Panc1 (cell line): ENCODE results near the gene UNKL. TPM values are rescaled to one million over a fixed set of nuclear protein-coding genes. Genes with fewer than 3 reads are reported as not detected.

Experiments used
- ATAC-seq: fragments of 200-7000 bp; cut with Tn5 transposase; 2 replicates; pipeline ENCODE4 v1.9.1; 2020; ENCODE audit warnings: mild to moderate bottlenecking, moderate library complexity
- BruUV-seq: library from RNA; stranded (reverse); fragments of 400-500 nt; replicated peaks from 2 replicates; lab custom pipeline; 2021; lab: Mats Ljungman, UMichigan
- CTCF ChIA-PET: fragments of 300-600 bp; sonication (Branson Sonifier 250); formaldehyde crosslinking; loops from one replicate; lab custom pipeline; 2022; ENCODE audit warnings: antibody characterized with exemption; lab: Charles Lee
- POLR2A ChIA-PET: fragments of 300-600 bp; sonication (Branson Sonifier 250); formaldehyde crosslinking; loops from one replicate; lab custom pipeline; 2022; ENCODE audit warnings: antibody characterized with exemption; lab: Charles Lee
- DNase-seq: peaks from one replicate; pipeline ENCODE4 v3.0.0-alpha.2; 2010; ENCODE audit warnings: low read depth, low spot score
- H3K27ac ChIP-seq: 2 replicates; pipeline ENCODE4 v1.5.1; 2011; ENCODE audit warnings: mild to moderate bottlenecking, low read length, inconsistent platforms
- H3K27me3 ChIP-seq: fragments of 200-500 bp; sonication (Bioruptor generic); 2 replicates; pipeline ENCODE4 v1.6.0; 2014; ENCODE audit warnings: low read length, inconsistent platforms; ENCODE audit not compliant: control insufficient read depth, insufficient read depth
- H3K36me3 ChIP-seq: fragments of 200-500 bp; sonication (Bioruptor generic); 2 replicates; pipeline ENCODE4 v1.5.1; 2014; ENCODE audit warnings: inconsistent platforms, mild to moderate bottlenecking, low read length, moderate library complexity; ENCODE audit not compliant: control insufficient read depth, insufficient read depth
- H3K4me1 ChIP-seq: 2 replicates; pipeline ENCODE4 v1.5.1; 2011; ENCODE audit warnings: inconsistent platforms, mild to moderate bottlenecking, low read length, moderate library complexity; ENCODE audit not compliant: control insufficient read depth, insufficient read depth
- H3K4me3 ChIP-seq, 2 experiments: 2 replicates each; pipeline ENCODE4 v1.5.1; 2011 to 2012; ENCODE audit warnings: low read depth in 2 of 2, low read length in 2 of 2, mild to moderate bottlenecking in 2 of 2, inconsistent platforms in 1 of 2, moderate library complexity in 1 of 2
- H3K9me3 ChIP-seq: fragments of 200-500 bp; sonication (Bioruptor generic); 2 replicates; pipeline ENCODE4 v1.5.1; 2014; ENCODE audit warnings: low read depth, mild to moderate bottlenecking, inconsistent platforms, low read length, moderate library complexity; ENCODE audit not compliant: control insufficient read depth, insufficient read depth
- POLR2AphosphoS5 ChIP-seq: IDR thresholded peaks from 2 replicates; pipeline ENCODE4 v1.6.1; 2012; ENCODE audit warnings: mild to moderate bottlenecking, low read depth, low read length, moderate library complexity
- SIN3A ChIP-seq: IDR thresholded peaks from 2 replicates; pipeline ENCODE4 v1.6.1; 2012; ENCODE audit warnings: low read depth, mild to moderate bottlenecking, low read length, moderate library complexity, borderline replicate concordance; ENCODE audit not compliant: insufficient read depth
- TCF7L2 ChIP-seq: IDR thresholded peaks from 2 replicates; pipeline ENCODE4 v1.6.1; 2011; ENCODE audit warnings: mild to moderate bottlenecking, low read depth, low read length, inconsistent platforms
- in situ Hi-C: cut with HindIII; loops from 2 replicates; pipeline ENCODE4 v1.10.0; 2016; ENCODE audit warnings: low sequenced_read_pairs, low pct_unique_long_range_greater_than_20kb
- intact Hi-C: fragments of 100-400 bp; cut with micrococcal nuclease; formaldehyde crosslinking; loops from one replicate; pipeline ENCODE4 v1.10.0; 2022; ENCODE audit not compliant: unreplicated experiment
- total RNA-seq: library from RNA; stranded (reverse); gene quantifications from one replicate; pipeline ENCODE4 v1.2.1, GENCODE V29; 2021; ENCODE audit not compliant: unreplicated experiment
- TF ChIP-seq, protein P1 (sequence below): fragments of 450-650 bp; IDR thresholded peaks from 2 replicates; pipeline ENCODE4 v1.5.1; 2017; ENCODE audit warnings: mild to moderate bottlenecking
- TF ChIP-seq, protein P2 (sequence below), 2 experiments: IDR thresholded peaks; 2 replicates each; pipeline ENCODE4 v1.6.1; 2011 to 2012; ENCODE audit warnings: low read depth in 2 of 2, control low read depth in 1 of 2, low read length in 1 of 2, mild to moderate bottlenecking in 1 of 2, moderate library complexity in 1 of 2; ENCODE audit not compliant: insufficient read depth in 1 of 2

The UNKL gene
- total RNA-seq, 1 experiment from 2014 or later, result 26.6 TPM

DNA sequence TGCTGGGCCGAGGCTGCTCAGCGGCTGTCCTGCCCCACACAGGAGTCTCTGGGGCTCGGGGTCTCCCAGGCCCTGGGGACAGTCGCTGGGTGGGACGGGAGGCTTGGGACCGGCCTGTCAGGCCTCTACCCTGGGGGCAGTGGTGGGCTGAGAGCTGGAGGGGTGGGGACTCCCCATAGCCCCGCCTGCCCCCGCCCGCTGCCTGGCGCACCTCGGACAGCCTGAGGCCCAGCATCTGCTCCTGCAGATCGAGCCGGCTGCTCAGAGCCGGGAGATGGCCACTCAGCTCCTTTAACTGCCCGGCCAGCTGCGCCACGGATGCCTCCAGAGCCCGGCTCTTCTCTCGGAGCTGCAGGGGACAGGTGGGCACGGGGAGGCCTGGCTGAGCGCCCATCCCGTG is 23.1 kb upstream of the UNKL start:
- Histone ChIP-seq H3K4me3 (no peak overlapping the region), H3K27ac (no peak overlapping the region), H3K36me3 (no peaks in the 10 kb centered on the region), H3K9me3 (no peaks in the 10 kb centered on the region), H3K27me3 (no peaks in the 10 kb centered on the region), H3K4me1 (no peaks in the 10 kb centered on the region)
- DNase-seq, result no peak
- TF ChIP-seq TCF7L2, result no peak
- no peak for TF ChIP-seq POLR2AphosphoS5
- TF ChIP-seq, protein P1, sequence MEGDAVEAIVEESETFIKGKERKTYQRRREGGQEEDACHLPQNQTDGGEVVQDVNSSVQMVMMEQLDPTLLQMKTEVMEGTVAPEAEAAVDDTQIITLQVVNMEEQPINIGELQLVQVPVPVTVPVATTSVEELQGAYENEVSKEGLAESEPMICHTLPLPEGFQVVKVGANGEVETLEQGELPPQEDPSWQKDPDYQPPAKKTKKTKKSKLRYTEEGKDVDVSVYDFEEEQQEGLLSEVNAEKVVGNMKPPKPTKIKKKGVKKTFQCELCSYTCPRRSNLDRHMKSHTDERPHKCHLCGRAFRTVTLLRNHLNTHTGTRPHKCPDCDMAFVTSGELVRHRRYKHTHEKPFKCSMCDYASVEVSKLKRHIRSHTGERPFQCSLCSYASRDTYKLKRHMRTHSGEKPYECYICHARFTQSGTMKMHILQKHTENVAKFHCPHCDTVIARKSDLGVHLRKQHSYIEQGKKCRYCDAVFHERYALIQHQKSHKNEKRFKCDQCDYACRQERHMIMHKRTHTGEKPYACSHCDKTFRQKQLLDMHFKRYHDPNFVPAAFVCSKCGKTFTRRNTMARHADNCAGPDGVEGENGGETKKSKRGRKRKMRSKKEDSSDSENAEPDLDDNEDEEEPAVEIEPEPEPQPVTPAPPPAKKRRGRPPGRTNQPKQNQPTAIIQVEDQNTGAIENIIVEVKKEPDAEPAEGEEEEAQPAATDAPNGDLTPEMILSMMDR, result no peak
- TF ChIP-seq SIN3A, result no peak
- TF ChIP-seq, protein P2, sequence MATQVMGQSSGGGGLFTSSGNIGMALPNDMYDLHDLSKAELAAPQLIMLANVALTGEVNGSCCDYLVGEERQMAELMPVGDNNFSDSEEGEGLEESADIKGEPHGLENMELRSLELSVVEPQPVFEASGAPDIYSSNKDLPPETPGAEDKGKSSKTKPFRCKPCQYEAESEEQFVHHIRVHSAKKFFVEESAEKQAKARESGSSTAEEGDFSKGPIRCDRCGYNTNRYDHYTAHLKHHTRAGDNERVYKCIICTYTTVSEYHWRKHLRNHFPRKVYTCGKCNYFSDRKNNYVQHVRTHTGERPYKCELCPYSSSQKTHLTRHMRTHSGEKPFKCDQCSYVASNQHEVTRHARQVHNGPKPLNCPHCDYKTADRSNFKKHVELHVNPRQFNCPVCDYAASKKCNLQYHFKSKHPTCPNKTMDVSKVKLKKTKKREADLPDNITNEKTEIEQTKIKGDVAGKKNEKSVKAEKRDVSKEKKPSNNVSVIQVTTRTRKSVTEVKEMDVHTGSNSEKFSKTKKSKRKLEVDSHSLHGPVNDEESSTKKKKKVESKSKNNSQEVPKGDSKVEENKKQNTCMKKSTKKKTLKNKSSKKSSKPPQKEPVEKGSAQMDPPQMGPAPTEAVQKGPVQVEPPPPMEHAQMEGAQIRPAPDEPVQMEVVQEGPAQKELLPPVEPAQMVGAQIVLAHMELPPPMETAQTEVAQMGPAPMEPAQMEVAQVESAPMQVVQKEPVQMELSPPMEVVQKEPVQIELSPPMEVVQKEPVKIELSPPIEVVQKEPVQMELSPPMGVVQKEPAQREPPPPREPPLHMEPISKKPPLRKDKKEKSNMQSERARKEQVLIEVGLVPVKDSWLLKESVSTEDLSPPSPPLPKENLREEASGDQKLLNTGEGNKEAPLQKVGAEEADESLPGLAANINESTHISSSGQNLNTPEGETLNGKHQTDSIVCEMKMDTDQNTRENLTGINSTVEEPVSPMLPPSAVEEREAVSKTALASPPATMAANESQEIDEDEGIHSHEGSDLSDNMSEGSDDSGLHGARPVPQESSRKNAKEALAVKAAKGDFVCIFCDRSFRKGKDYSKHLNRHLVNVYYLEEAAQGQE (IDR thresholded peaks at IDR 0.05; ENCODE audit: insufficient read depth in 1 of 2, low read depth in 2 of 2, low read length in 1 of 2), result no peak
- intact Hi-C loops (no loop called here), in situ Hi-C loops (no loop called here)
- no peak for ATAC-seq
- ChIA-PET POLR2A (no interaction called here), CTCF (no interaction called here)
- BruUV-seq, result no TSS peak

DNA sequence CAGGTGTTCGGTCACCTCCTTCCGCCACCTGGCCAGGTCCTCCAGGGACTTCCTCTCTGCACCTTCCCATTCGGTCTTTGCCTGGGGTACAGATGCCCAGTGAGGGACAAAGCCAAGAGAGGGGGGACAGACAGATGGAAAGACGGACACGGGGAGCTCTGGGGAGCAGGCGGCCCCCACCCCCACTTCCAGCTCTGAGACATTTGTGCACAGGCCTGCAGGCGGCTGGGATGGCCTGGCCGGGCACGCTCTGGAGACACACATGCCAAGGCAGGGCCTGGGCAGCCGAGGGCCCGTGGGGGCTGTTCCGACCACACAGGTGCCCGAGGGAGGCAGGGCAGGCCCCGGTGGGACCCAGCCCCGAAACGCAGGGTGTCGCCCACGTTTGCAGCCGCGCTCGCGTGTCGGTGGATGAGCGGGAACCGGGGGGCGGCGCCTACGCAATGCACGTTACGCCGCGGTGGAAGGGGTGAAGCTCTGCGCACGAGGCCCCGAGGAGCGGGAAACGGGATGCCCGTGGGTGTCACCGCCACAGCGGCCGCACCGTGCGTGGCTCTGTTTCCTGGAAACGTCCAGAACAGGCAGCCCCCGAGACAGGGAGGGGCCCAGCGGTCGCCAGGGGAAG is 22.3 kb upstream of the UNKL start:
- Histone ChIP-seq H3K9me3 (no peaks in the 10 kb centered on the region), H3K27ac (no peak overlapping the region), H3K4me1 (no peaks in the 10 kb centered on the region), H3K36me3 (no peaks in the 10 kb centered on the region), H3K4me3 (no peak overlapping the region), H3K27me3 (no peaks in the 10 kb centered on the region)
- DNase-seq, result no peak
- intact Hi-C loops, result no loop called here
- BruUV-seq, result no TSS peak
- POLR2A ChIA-PET, result no interaction called here
- in situ Hi-C loops, result no loop called here
- CTCF ChIA-PET, result no interaction called here
- TF ChIP-seq POLR2AphosphoS5, result no peak
- TF ChIP-seq SIN3A, result no peak
- TF ChIP-seq, protein P2 (IDR thresholded peaks at IDR 0.05; ENCODE audit: insufficient read depth in 1 of 2, low read depth in 2 of 2, low read length in 1 of 2), result no peak
- no peak for TF ChIP-seq TCF7L2
- TF ChIP-seq, protein P1, result no peak; the same call in 1 of the 2 replicates
- no peak for ATAC-seq
